Fibroblast of mammary gland (primary cell): ENCODE results near the gene SKAP1.
"Not testable (repeated sequence)": the region's sequence is repeated elsewhere in the genome, so short reads cannot be mapped to it uniquely, and the experiment has no call there.

ENCODE experiments used
- DNase-seq: peaks from one replicate; pipeline ENCODE4 v3.0.0-alpha.2; 2010; ENCODE audit warnings: low read depth
- H3K4me3 ChIP-seq: 2 replicates; pipeline ENCODE4 v1.5.1; 2011; ENCODE audit warnings: low read depth, mild to moderate bottlenecking, low read length, moderate library complexity; ENCODE audit not compliant: control insufficient read depth
- TF ChIP-seq, protein P1 (sequence below): conservative IDR thresholded peaks from 2 replicates; pipeline ENCODE4 v1.5.1; 2011; ENCODE audit warnings: low read depth, low read length, inconsistent platforms; ENCODE audit not compliant: control insufficient read depth, insufficient read depth

The SKAP1 gene

DNA sequence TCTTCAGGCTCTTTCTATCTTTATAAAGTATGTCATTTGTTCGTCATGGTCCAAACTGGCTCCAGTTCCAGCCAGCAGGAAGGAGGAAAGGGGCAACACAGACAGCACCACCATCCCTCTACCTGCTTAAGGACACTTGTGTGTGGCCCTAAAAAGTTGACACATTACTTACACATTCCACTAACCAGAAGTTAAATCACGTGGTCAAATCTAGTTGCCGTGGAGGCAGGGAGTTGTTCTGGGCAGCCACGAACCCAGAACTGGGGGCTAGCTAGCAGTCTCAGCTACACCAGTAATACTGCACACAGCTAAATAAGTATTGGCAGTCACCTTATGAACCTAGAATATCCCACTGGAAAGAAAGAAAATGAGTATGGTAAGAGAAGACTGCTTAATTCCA is 218.2 kb downstream of the SKAP1 start:
- H3K4me3 ChIP-seq, result no peak overlapping the region
- TF ChIP-seq, protein P1, sequence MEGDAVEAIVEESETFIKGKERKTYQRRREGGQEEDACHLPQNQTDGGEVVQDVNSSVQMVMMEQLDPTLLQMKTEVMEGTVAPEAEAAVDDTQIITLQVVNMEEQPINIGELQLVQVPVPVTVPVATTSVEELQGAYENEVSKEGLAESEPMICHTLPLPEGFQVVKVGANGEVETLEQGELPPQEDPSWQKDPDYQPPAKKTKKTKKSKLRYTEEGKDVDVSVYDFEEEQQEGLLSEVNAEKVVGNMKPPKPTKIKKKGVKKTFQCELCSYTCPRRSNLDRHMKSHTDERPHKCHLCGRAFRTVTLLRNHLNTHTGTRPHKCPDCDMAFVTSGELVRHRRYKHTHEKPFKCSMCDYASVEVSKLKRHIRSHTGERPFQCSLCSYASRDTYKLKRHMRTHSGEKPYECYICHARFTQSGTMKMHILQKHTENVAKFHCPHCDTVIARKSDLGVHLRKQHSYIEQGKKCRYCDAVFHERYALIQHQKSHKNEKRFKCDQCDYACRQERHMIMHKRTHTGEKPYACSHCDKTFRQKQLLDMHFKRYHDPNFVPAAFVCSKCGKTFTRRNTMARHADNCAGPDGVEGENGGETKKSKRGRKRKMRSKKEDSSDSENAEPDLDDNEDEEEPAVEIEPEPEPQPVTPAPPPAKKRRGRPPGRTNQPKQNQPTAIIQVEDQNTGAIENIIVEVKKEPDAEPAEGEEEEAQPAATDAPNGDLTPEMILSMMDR, result no peak
- no peak for DNase-seq

DNA sequence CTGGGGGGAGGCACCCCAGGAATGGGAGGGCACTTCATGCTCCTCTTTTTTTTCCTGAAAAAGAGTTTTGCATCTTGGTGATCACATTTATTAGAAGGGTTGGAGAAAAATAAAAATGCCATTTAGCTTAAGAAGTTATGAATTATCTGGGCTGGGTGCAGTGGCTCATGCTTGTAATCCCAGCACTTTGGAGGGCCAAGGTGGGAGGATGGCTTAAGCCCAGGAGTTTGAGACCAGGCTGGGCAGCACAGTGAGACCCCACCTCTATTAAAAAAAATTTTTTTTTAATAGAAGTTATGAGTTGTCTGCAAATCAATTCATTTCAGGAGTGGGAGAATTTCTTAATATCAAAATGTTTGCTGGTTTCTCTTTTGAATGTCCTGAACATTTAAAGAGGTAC is 219.0 kb downstream of the SKAP1 start:
- DNase-seq, result no peak
- TF ChIP-seq, protein P1, result no peak
- no peak overlapping the region for H3K4me3 ChIP-seq

GRCh38 chr17:48209973-48210372 is 220.0 kb downstream of the SKAP1 start:
- H3K4me3 ChIP-seq, result no peak overlapping the region
- TF ChIP-seq, protein P1, result no peak
- DNase-seq, result no peak

DNA sequence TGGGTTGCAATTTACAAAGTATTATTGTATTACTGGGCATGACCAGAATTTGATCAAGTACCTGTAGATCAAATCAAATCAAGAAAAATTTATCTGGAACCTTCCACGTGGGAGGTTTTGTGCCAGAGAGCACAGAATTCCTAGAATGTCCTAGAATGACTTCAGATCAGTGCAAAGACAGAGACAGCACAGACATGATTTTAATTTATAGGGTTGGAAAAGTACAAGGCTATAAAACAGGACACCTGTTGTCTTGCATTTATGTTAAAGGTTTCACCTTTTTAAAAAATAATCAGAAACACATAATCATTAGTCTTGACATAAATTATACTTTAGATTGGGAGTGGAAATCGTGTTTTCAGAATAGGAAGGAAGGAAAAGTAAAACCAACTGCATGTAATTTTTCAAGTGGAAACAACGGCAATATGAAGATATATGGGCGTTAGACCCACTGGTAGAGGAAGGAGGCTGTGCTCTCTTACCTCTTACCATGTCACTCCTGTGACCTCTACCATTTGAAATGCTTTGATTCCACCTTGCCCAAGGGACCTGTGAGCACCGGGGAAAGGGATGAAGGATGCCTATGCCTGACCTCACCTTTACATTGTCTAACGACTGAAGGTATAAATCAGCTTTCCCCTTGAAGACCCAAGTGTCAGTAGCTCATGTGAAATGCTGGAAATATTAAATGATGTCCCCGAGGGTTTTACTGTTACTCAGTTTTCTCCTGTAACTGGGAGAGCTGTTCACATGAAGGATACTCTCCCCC is 222.1 kb downstream of the SKAP1 start:
- no peak for DNase-seq
- H3K4me3 ChIP-seq, result no peak overlapping the region
- TF ChIP-seq, protein P1, result no peak

DNA sequence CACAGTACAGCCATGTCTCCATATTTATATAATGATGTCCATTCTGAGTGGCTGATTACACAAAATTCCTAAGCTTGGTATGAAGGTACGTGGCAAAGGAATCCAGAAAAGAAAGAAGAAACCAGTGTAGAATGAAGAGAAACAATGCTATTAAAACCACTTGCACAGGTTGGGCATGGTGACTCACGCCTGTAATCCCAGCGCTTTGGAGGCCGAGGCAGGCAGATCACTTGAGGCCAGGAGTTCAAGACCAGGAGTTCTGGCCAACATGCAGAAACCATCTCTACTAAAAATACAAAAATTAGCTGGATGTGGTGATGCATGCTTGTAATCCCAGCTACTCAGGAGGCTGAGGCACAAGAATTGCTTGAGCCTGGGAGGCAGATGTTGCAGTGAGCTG is 223.0 kb downstream of the SKAP1 start:
- H3K4me3 ChIP-seq, DNase-seq: not testable (repeated sequence)

DNA sequence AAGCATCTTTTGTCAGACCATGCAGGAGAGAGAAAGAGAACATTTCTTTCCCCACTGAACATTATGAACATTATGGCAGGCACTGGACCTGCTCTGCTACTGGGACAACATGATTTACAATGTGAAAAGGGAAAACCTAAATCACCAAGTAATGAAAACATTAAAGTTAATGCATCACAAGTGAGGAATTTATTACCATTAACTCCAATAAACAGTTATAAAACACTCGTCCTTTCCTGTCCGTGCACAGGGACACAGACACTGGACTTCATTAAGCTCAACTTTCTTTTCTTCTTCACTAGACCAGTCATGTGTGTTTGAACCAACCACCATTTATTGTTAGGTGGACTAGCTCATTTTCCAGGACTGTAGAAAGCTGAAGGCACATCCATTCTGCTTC is 227.1 kb downstream of the SKAP1 start:
- no peak for DNase-seq
- H3K4me3 ChIP-seq, result no peak overlapping the region
- TF ChIP-seq, protein P1, result no peak

GRCh38 chr17:48198950-48199541 is 231.0 kb downstream of the SKAP1 start:
- H3K4me3 ChIP-seq, result no peak overlapping the region
- no peak for DNase-seq
- TF ChIP-seq, protein P1, result no peak
